ENCODE results near the gene CDK19.

Gene CDK19

GRCh38 chr6:110575925-110576463 is 239.3 kb downstream of the CDK19 start:
- no peak for DNase-seq (ENCODE audit: low spot score)

GRCh38 chr6:110574817-110575216 is 240.5 kb downstream of the CDK19 start:
- no peak for DNase-seq (ENCODE audit: low spot score)

GRCh38 chr6:110573537-110573936 is 241.7 kb downstream of the CDK19 start:
- DNase-seq (ENCODE audit: low spot score), result no peak

- DNase-seq (ENCODE audit: low spot score), result no peak
These were observed 242.1 kb downstream of the CDK19 start for GRCh38 chr6:110573136-110573535.

GRCh38 chr6:110567957-110568696 is 247.1 kb downstream of the CDK19 start:
- no peak for DNase-seq (ENCODE audit: low spot score)

GRCh38 chr6:110566346-110567125 is 248.7 kb downstream of the CDK19 start:
- no peak for DNase-seq (ENCODE audit: low spot score)

GRCh38 chr6:110564703-110565421 is 250.4 kb downstream of the CDK19 start:
- no peak for DNase-seq (ENCODE audit: low spot score)

GRCh38 chr6:110563711-110564110 is 251.6 kb downstream of the CDK19 start:
- no peak for DNase-seq (ENCODE audit: low spot score)

- DNase-seq (ENCODE audit: low spot score), result no peak
These were observed 252.9 kb downstream of the CDK19 start for GRCh38 chr6:110562316-110562915.

- no peak for DNase-seq (ENCODE audit: low spot score)
These were observed 253.6 kb downstream of the CDK19 start for GRCh38 chr6:110561696-110562095.

- no peak for DNase-seq (ENCODE audit: low spot score)
These were observed 254.3 kb downstream of the CDK19 start for GRCh38 chr6:110561008-110561396.

GRCh38 chr6:110560239-110561007 is 254.8 kb downstream of the CDK19 start:
- no peak for DNase-seq (ENCODE audit: low spot score)
